ENCODE data around the gene LITAFD.
"Not testable (repeated sequence)": the region's sequence is repeated elsewhere in the genome, so short reads cannot be mapped to it uniquely, and the experiment has no call there.

DNA sequence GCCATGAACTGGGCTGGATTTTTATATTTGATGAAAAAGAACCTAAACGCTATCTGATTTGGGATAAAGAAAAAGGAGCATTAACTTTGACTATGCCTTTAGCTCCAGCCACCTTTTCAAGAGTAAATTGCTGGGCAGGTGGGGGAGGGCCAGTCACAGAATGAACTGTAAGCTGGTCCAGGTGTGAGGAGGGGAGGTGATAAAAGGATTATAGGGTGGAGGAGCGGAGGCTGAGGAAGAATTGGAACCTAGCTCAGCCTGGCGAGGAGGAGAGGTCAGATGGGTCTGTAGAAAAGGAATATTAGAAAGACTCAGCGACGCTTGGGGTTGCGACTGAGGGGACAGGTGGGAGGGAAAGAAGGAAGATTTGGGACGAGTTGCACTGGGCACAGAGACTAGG lies 45.4 kb upstream of the LITAFD start:
- TF ChIP-seq POLR2AphosphoS5 (IDR thresholded peaks at IDR 0.05; ENCODE audit: borderline replicate concordance, low read depth, low read length); EZH2 (IDR thresholded peaks at IDR 0.05): not testable (repeated sequence)
